ENCODE results near the gene ZNF148.

DNA sequence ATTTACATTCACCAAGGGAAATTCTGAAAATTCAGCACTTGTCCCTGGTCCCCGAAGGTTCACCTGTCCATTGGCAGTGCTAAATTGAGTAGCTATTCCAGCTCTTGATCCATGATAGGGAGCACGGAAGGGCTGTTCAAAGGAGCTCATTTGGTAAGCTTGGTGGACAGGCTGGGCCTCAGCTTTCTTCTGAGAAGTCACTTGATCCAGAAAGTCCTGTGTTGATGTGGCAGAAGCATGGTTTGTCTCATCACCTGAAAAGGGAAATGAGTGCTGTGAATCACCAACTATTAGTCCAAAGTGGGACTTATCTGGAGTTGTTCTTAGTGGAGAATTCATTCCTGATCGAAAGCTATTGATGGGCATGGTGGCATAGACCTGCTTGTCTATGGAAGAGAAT lies 142.7 kb downstream of the ZNF148 start:
- TF ChIP-seq, protein P1, sequence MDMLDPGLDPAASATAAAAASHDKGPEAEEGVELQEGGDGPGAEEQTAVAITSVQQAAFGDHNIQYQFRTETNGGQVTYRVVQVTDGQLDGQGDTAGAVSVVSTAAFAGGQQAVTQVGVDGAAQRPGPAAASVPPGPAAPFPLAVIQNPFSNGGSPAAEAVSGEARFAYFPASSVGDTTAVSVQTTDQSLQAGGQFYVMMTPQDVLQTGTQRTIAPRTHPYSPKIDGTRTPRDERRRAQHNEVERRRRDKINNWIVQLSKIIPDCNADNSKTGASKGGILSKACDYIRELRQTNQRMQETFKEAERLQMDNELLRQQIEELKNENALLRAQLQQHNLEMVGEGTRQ (IDR thresholded peaks at IDR 0.05; ENCODE audit: low read depth, low read length) = no peak
- TF ChIP-seq, protein P2, sequence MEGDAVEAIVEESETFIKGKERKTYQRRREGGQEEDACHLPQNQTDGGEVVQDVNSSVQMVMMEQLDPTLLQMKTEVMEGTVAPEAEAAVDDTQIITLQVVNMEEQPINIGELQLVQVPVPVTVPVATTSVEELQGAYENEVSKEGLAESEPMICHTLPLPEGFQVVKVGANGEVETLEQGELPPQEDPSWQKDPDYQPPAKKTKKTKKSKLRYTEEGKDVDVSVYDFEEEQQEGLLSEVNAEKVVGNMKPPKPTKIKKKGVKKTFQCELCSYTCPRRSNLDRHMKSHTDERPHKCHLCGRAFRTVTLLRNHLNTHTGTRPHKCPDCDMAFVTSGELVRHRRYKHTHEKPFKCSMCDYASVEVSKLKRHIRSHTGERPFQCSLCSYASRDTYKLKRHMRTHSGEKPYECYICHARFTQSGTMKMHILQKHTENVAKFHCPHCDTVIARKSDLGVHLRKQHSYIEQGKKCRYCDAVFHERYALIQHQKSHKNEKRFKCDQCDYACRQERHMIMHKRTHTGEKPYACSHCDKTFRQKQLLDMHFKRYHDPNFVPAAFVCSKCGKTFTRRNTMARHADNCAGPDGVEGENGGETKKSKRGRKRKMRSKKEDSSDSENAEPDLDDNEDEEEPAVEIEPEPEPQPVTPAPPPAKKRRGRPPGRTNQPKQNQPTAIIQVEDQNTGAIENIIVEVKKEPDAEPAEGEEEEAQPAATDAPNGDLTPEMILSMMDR (conservative IDR thresholded peaks at IDR 0.05; ENCODE audit: low read depth, low read length) = no peak
- TF ChIP-seq POLR2A (IDR thresholded peaks at IDR 0.05; ENCODE audit: low read depth, low read length) (no peak), MXI1 (IDR thresholded peaks at IDR 0.05; ENCODE audit: borderline replicate concordance, low read depth, low read length) (no peak), FOS (IDR thresholded peaks at IDR 0.05; ENCODE audit: low read depth, low read length) (no peak), MAZ (IDR thresholded peaks at IDR 0.05; ENCODE audit: borderline replicate concordance, low read depth, low read length) (no peak), RFX5 (IDR thresholded peaks at IDR 0.05; ENCODE audit: low read depth, low read length) (no peak), MAFK (IDR thresholded peaks at IDR 0.05; ENCODE audit: low read depth, low read length) (no peak), CEBPB (IDR thresholded peaks at IDR 0.05; ENCODE audit: low read depth, low read length) (no peak)

Data from IMR-90 (cell line).